GM23338 (cell line): ENCODE measurements around the gene ZNF579. TPM values are rescaled to one million over a fixed set of nuclear protein-coding genes. Genes with fewer than 3 reads are reported as not detected.

Experiments used
- ATAC-seq: fragments of 200-7000 bp; cut with Tn5 transposase; 3 replicates; pipeline ENCODE4 v1.9.1; 2020
- DNase-seq: peaks from one replicate; pipeline ENCODE4 v3.0.0-alpha.2; 2015; ENCODE audit warnings: low spot score
- H2AFZ ChIP-seq: fragments of 200-600 bp; sonication (generic); 2 replicates; pipeline ENCODE4 v1.8.0; 2016; ENCODE audit warnings: antibody characterized with exemption, mild to moderate bottlenecking, moderate library complexity
- H3F3A ChIP-seq: fragments of 200-600 bp; sonication (generic); replicated peaks from 2 replicates; pipeline ENCODE4 v1.8.0; 2017; ENCODE audit warnings: antibody characterized with exemption, mixed run types, low read depth
- H3K27ac ChIP-seq: fragments of 200-600 bp; sonication (generic); 2 replicates; pipeline ENCODE4 v1.6.1; 2016; ENCODE audit warnings: low read depth
- H3K27me3 ChIP-seq: fragments of 200-600 bp; sonication (generic); 2 replicates; pipeline ENCODE4 v1.8.0; 2016; ENCODE audit warnings: mild to moderate bottlenecking, mixed run types, moderate library complexity; ENCODE audit not compliant: insufficient read depth
- H3K36me3 ChIP-seq: fragments of 200-600 bp; sonication (generic); 2 replicates; pipeline ENCODE4 v1.8.0; 2016; ENCODE audit warnings: mild to moderate bottlenecking; ENCODE audit not compliant: insufficient read depth
- H3K4me1 ChIP-seq: fragments of 200-600 bp; sonication (generic); 2 replicates; pipeline ENCODE4 v1.8.0; 2016; ENCODE audit warnings: mild to moderate bottlenecking, moderate library complexity; ENCODE audit not compliant: insufficient read depth
- H3K4me2 ChIP-seq: fragments of 200-600 bp; sonication (generic); 2 replicates; pipeline ENCODE4 v1.7.1; 2017; ENCODE audit warnings: mixed run types
- H3K4me3 ChIP-seq: fragments of 200-600 bp; sonication (generic); 2 replicates; pipeline ENCODE4 v1.6.1; 2016; ENCODE audit warnings: mixed run types
- H3K79me2 ChIP-seq: fragments of 200-600 bp; sonication (generic); replicated peaks from 2 replicates; pipeline ENCODE4 v1.8.0; 2017; ENCODE audit warnings: mild to moderate bottlenecking; ENCODE audit not compliant: insufficient read depth
- H3K9me2 ChIP-seq: fragments of 200-600 bp; sonication (generic); 2 replicates; pipeline ENCODE4 v1.8.0; 2017; ENCODE audit not compliant: insufficient read depth
- H4K20me1 ChIP-seq: fragments of 200-600 bp; sonication (generic); replicated peaks from 2 replicates; pipeline ENCODE4 v1.8.0; 2017; ENCODE audit warnings: mild to moderate bottlenecking; ENCODE audit not compliant: insufficient read depth
- H3K27ac Mint-ChIP-seq: 2 replicates; pipeline ENCODE4 v1.8.0; 2020; ENCODE audit warnings: inconsistent platforms, mild to moderate bottlenecking, moderate library complexity, mixed read lengths
- H3K27me3 Mint-ChIP-seq: 3 replicates; pipeline ENCODE4 v1.8.0; 2022; ENCODE audit warnings: low read depth, mild to moderate bottlenecking, moderate library complexity, mixed read lengths, inconsistent platforms; ENCODE audit not compliant: insufficient read depth, poor library complexity
- H3K36me3 Mint-ChIP-seq: 3 replicates; pipeline ENCODE4 v1.8.0; 2021; ENCODE audit warnings: low read depth, mild to moderate bottlenecking, inconsistent platforms, moderate library complexity, mixed read lengths
- H3K4me1 Mint-ChIP-seq: 3 replicates; pipeline ENCODE4 v1.8.0; 2020; ENCODE audit warnings: mild to moderate bottlenecking, inconsistent platforms, mixed read lengths
- H3K4me3 Mint-ChIP-seq: 3 replicates; pipeline ENCODE4 v1.8.0; 2021; ENCODE audit warnings: moderate library complexity, mild to moderate bottlenecking, inconsistent platforms, mixed read lengths
- H3K9me3 Mint-ChIP-seq: 3 replicates; pipeline ENCODE4 v1.8.0; 2020; ENCODE audit warnings: moderate library complexity, mild to moderate bottlenecking, inconsistent platforms, mixed read lengths
- CREB1 ChIP-seq: fragments of 250-450 bp; sonication (Bioruptor Pico); IDR thresholded peaks from 2 replicates; pipeline ENCODE4 v1.5.0; 2020; ENCODE audit warnings: low read depth, mild to moderate bottlenecking, moderate library complexity
- EZH2phosphoT487 ChIP-seq: fragments of 200-600 bp; sonication (generic); IDR thresholded peaks from one replicate; pipeline ENCODE4 v1.8.1; 2018; ENCODE audit warnings: antibody characterized with exemption; ENCODE audit not compliant: unreplicated experiment
- JUNB ChIP-seq: IDR thresholded peaks from one replicate; pipeline ENCODE4 v1.6.1; 2016; ENCODE audit warnings: antibody characterized with exemption; ENCODE audit not compliant: unreplicated experiment
- NANOG ChIP-seq: IDR thresholded peaks from 2 replicates; pipeline ENCODE4 v1.6.1; 2016; ENCODE audit warnings: antibody characterized with exemption, borderline replicate concordance
- ZNF114 ChIP-seq: fragments of 250-450 bp; sonication (Bioruptor Pico); IDR thresholded peaks from 2 replicates; pipeline ENCODE4 v1.5.0; 2020; ENCODE audit warnings: mild to moderate bottlenecking, moderate library complexity
- ZNF331 ChIP-seq: fragments of 250-450 bp; sonication (Bioruptor Pico); IDR thresholded peaks from 2 replicates; pipeline ENCODE4 v1.5.0; 2020; ENCODE audit warnings: low read depth, mild to moderate bottlenecking, moderate library complexity
- polyA plus RNA-seq: library from polyadenylated mRNA; unstranded; fragments of >200 nt; fragmentation: Nextera tagmentation; extraction: Ambion mirVana; gene quantifications from 2 replicates; pipeline ENCODE4 v1.2.1, GENCODE V29; 2016
- total RNA-seq: library from RNA; depleted of rRNA; stranded (reverse); fragments of >200 nt; shearing (Covaris generic); gene quantifications from 2 replicates; pipeline ENCODE4 v1.2.3, GENCODE V29; 2014
- TF ChIP-seq, protein P1 (sequence below): IDR thresholded peaks from 2 replicates; pipeline ENCODE4 v1.6.1; 2016; ENCODE audit warnings: antibody characterized with exemption
- TF ChIP-seq, protein P2 (sequence below): IDR thresholded peaks from one replicate; pipeline ENCODE4 v1.6.1; 2018; ENCODE audit warnings: antibody characterized with exemption; ENCODE audit not compliant: unreplicated experiment
- TF ChIP-seq, protein P3 (sequence below), 2 experiments: fragments of 200-600 bp in 1 of 2; sonication (generic) in 1 of 2; conservative IDR thresholded peaks; 2 replicates each; pipeline versions ENCODE4 v1.5.1 to v1.6.1; 2016 to 2017; ENCODE audit warnings: antibody characterized with exemption in 2 of 2, low read depth in 2 of 2, mild to moderate bottlenecking in 2 of 2, moderate library complexity in 1 of 2
- TF ChIP-seq, protein P4 (sequence below): fragments of 250-450 bp; sonication (Bioruptor Pico); IDR thresholded peaks from 2 replicates; pipeline ENCODE4 v1.5.0; 2020; ENCODE audit warnings: mild to moderate bottlenecking, moderate library complexity

ZNF579 gene
- total and polyA plus RNA-seq, 2 experiments from 2014 or later = 7.3 to 12.2 TPM

DNA sequence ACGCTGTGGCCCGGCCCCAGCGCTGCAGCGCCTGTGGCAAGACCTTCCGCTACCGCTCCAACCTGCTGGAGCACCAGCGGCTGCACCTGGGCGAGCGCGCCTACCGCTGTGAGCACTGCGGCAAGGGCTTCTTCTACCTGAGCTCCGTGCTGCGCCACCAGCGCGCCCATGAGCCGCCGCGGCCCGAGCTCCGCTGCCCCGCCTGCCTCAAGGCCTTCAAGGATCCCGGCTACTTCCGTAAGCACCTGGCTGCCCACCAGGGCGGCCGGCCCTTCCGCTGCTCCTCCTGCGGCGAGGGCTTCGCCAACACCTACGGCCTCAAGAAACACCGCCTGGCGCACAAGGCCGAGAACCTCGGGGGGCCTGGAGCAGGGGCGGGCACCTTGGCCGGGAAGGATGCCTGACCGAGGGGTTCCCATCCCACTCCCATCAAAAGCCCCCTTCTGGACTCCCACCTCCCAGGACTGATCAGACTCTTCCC is 35.8 kb upstream of the ZNF579 start:
- Histone ChIP-seq H3K36me3 (no peaks in the 10 kb centered on the region), H3K9me2 (no peaks in the 10 kb centered on the region), H3K4me2 (no peak overlapping the region), H3K4me3 (no peak overlapping the region), H3K27me3 (no peaks in the 10 kb centered on the region), H3K4me1 (no peaks in the 10 kb centered on the region), H4K20me1 (peaks cover 11% of the 10 kb centered on the region), H3F3A (peaks cover 3% of the 10 kb centered on the region; the same call in 1 of the 2 replicates), H3K79me2 (0 out of 2 replicates have a peak, but pooled peaks cover 2% of the 10 kb centered on the region), H3K27ac (no peak overlapping the region), H2AFZ (no peak overlapping the region)
- Mint-ChIP-seq H3K27me3 (peaks cover 22% of the 10 kb centered on the region), H3K27ac (no peak overlapping the region), H3K4me3 (no peak overlapping the region), H3K4me1 (0 out of 3 replicates have a peak, but pooled peaks cover 2% of the 10 kb centered on the region), H3K36me3 (peaks cover 52% of the 10 kb centered on the region), H3K9me3 (peaks cover 5% of the 10 kb centered on the region)
- DNase-seq = peak; percentile 12
- TF ChIP-seq, protein P1, sequence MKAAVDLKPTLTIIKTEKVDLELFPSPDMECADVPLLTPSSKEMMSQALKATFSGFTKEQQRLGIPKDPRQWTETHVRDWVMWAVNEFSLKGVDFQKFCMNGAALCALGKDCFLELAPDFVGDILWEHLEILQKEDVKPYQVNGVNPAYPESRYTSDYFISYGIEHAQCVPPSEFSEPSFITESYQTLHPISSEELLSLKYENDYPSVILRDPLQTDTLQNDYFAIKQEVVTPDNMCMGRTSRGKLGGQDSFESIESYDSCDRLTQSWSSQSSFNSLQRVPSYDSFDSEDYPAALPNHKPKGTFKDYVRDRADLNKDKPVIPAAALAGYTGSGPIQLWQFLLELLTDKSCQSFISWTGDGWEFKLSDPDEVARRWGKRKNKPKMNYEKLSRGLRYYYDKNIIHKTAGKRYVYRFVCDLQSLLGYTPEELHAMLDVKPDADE = no peak
- TF ChIP-seq, protein P2, sequence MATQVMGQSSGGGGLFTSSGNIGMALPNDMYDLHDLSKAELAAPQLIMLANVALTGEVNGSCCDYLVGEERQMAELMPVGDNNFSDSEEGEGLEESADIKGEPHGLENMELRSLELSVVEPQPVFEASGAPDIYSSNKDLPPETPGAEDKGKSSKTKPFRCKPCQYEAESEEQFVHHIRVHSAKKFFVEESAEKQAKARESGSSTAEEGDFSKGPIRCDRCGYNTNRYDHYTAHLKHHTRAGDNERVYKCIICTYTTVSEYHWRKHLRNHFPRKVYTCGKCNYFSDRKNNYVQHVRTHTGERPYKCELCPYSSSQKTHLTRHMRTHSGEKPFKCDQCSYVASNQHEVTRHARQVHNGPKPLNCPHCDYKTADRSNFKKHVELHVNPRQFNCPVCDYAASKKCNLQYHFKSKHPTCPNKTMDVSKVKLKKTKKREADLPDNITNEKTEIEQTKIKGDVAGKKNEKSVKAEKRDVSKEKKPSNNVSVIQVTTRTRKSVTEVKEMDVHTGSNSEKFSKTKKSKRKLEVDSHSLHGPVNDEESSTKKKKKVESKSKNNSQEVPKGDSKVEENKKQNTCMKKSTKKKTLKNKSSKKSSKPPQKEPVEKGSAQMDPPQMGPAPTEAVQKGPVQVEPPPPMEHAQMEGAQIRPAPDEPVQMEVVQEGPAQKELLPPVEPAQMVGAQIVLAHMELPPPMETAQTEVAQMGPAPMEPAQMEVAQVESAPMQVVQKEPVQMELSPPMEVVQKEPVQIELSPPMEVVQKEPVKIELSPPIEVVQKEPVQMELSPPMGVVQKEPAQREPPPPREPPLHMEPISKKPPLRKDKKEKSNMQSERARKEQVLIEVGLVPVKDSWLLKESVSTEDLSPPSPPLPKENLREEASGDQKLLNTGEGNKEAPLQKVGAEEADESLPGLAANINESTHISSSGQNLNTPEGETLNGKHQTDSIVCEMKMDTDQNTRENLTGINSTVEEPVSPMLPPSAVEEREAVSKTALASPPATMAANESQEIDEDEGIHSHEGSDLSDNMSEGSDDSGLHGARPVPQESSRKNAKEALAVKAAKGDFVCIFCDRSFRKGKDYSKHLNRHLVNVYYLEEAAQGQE = no peak
- TF ChIP-seq, protein P3, sequence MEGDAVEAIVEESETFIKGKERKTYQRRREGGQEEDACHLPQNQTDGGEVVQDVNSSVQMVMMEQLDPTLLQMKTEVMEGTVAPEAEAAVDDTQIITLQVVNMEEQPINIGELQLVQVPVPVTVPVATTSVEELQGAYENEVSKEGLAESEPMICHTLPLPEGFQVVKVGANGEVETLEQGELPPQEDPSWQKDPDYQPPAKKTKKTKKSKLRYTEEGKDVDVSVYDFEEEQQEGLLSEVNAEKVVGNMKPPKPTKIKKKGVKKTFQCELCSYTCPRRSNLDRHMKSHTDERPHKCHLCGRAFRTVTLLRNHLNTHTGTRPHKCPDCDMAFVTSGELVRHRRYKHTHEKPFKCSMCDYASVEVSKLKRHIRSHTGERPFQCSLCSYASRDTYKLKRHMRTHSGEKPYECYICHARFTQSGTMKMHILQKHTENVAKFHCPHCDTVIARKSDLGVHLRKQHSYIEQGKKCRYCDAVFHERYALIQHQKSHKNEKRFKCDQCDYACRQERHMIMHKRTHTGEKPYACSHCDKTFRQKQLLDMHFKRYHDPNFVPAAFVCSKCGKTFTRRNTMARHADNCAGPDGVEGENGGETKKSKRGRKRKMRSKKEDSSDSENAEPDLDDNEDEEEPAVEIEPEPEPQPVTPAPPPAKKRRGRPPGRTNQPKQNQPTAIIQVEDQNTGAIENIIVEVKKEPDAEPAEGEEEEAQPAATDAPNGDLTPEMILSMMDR (conservative IDR thresholded peaks at IDR 0.05; ENCODE audit: low read depth in 2 of 2) = no peak
- no peak for TF ChIP-seq NANOG
- no peak for TF ChIP-seq ZNF331 (CRISPR knock-in tag)
- TF ChIP-seq, protein P4, sequence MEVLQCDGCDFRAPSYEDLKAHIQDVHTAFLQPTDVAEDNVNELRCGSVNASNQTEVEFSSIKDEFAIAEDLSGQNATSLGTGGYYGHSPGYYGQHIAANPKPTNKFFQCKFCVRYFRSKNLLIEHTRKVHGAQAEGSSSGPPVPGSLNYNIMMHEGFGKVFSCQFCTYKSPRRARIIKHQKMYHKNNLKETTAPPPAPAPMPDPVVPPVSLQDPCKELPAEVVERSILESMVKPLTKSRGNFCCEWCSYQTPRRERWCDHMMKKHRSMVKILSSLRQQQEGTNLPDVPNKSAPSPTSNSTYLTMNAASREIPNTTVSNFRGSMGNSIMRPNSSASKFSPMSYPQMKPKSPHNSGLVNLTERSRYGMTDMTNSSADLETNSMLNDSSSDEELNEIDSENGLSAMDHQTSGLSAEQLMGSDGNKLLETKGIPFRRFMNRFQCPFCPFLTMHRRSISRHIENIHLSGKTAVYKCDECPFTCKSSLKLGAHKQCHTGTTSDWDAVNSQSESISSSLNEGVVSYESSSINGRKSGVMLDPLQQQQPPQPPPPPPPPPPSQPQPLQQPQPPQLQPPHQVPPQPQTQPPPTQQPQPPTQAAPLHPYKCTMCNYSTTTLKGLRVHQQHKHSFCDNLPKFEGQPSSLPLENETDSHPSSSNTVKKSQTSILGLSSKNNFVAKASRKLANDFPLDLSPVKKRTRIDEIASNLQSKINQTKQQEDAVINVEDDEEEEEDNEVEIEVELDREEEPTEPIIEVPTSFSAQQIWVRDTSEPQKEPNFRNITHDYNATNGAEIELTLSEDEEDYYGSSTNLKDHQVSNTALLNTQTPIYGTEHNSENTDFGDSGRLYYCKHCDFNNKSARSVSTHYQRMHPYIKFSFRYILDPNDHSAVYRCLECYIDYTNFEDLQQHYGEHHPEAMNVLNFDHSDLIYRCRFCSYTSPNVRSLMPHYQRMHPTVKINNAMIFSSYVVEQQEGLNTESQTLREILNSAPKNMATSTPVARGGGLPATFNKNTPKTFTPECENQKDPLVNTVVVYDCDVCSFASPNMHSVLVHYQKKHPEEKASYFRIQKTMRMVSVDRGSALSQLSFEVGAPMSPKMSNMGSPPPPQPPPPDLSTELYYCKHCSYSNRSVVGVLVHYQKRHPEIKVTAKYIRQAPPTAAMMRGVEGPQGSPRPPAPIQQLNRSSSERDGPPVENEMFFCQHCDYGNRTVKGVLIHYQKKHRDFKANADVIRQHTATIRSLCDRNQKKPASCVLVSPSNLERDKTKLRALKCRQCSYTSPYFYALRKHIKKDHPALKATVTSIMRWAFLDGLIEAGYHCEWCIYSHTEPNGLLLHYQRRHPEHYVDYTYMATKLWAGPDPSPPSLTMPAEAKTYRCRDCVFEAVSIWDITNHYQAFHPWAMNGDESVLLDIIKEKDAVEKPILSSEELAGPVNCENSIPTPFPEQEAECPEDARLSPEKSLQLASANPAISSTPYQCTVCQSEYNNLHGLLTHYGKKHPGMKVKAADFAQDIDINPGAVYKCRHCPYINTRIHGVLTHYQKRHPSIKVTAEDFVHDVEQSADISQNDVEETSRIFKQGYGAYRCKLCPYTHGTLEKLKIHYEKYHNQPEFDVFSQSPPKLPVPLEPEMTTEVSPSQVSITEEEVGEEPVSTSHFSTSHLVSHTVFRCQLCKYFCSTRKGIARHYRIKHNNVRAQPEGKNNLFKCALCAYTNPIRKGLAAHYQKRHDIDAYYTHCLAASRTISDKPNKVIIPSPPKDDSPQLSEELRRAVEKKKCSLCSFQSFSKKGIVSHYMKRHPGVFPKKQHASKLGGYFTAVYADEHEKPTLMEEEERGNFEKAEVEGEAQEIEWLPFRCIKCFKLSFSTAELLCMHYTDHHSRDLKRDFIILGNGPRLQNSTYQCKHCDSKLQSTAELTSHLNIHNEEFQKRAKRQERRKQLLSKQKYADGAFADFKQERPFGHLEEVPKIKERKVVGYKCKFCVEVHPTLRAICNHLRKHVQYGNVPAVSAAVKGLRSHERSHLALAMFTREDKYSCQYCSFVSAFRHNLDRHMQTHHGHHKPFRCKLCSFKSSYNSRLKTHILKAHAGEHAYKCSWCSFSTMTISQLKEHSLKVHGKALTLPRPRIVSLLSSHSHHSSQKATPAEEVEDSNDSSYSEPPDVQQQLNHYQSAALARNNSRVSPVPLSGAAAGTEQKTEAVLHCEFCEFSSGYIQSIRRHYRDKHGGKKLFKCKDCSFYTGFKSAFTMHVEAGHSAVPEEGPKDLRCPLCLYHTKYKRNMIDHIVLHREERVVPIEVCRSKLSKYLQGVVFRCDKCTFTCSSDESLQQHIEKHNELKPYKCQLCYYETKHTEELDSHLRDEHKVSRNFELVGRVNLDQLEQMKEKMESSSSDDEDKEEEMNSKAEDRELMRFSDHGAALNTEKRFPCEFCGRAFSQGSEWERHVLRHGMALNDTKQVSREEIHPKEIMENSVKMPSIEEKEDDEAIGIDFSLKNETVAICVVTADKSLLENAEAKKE (CRISPR knock-in tag) = no peak
- no peak for TF ChIP-seq EZH2phosphoT487
- no peak for TF ChIP-seq CREB1 (CRISPR knock-in tag)
- TF ChIP-seq JUNB = no peak
- TF ChIP-seq ZNF114 (CRISPR knock-in tag) = no peak
- ATAC-seq = no peak
